Panc1 (cell line): Measurements from ENCODE around the gene SPOCK1. TPM values are rescaled to one million over a fixed set of nuclear protein-coding genes. Genes with fewer than 3 reads are reported as not detected.

Experiments
- ATAC-seq: fragments of 200-7000 bp; cut with Tn5 transposase; 2 replicates; pipeline ENCODE4 v1.9.1; 2020; ENCODE audit warnings: mild to moderate bottlenecking, moderate library complexity
- BruUV-seq: library from RNA; stranded (reverse); fragments of 400-500 nt; replicated peaks from 2 replicates; lab custom pipeline; 2021; lab: Mats Ljungman, UMichigan
- CTCF ChIA-PET: fragments of 300-600 bp; sonication (Branson Sonifier 250); formaldehyde crosslinking; loops from one replicate; lab custom pipeline; 2022; ENCODE audit warnings: antibody characterized with exemption; lab: Charles Lee
- POLR2A ChIA-PET: fragments of 300-600 bp; sonication (Branson Sonifier 250); formaldehyde crosslinking; loops from one replicate; lab custom pipeline; 2022; ENCODE audit warnings: antibody characterized with exemption; lab: Charles Lee
- DNase-seq: peaks from one replicate; pipeline ENCODE4 v3.0.0-alpha.2; 2010; ENCODE audit warnings: low read depth, low spot score
- H3K27ac ChIP-seq: 2 replicates; pipeline ENCODE4 v1.5.1; 2011; ENCODE audit warnings: mild to moderate bottlenecking, low read length, inconsistent platforms
- H3K27me3 ChIP-seq: fragments of 200-500 bp; sonication (Bioruptor generic); 2 replicates; pipeline ENCODE4 v1.6.0; 2014; ENCODE audit warnings: low read length, inconsistent platforms; ENCODE audit not compliant: control insufficient read depth, insufficient read depth
- H3K36me3 ChIP-seq: fragments of 200-500 bp; sonication (Bioruptor generic); 2 replicates; pipeline ENCODE4 v1.5.1; 2014; ENCODE audit warnings: inconsistent platforms, mild to moderate bottlenecking, low read length, moderate library complexity; ENCODE audit not compliant: control insufficient read depth, insufficient read depth
- H3K4me1 ChIP-seq: 2 replicates; pipeline ENCODE4 v1.5.1; 2011; ENCODE audit warnings: inconsistent platforms, mild to moderate bottlenecking, low read length, moderate library complexity; ENCODE audit not compliant: control insufficient read depth, insufficient read depth
- H3K4me3 ChIP-seq, 2 experiments: 2 replicates each; pipeline ENCODE4 v1.5.1; 2011 to 2012; ENCODE audit warnings: low read depth in 2 of 2, low read length in 2 of 2, mild to moderate bottlenecking in 2 of 2, inconsistent platforms in 1 of 2, moderate library complexity in 1 of 2
- H3K9me3 ChIP-seq: fragments of 200-500 bp; sonication (Bioruptor generic); 2 replicates; pipeline ENCODE4 v1.5.1; 2014; ENCODE audit warnings: low read depth, mild to moderate bottlenecking, inconsistent platforms, low read length, moderate library complexity; ENCODE audit not compliant: control insufficient read depth, insufficient read depth
- CTCF ChIP-seq: fragments of 450-650 bp; IDR thresholded peaks from 2 replicates; pipeline ENCODE4 v1.5.1; 2017; ENCODE audit warnings: mild to moderate bottlenecking
- POLR2AphosphoS5 ChIP-seq: IDR thresholded peaks from 2 replicates; pipeline ENCODE4 v1.6.1; 2012; ENCODE audit warnings: mild to moderate bottlenecking, low read depth, low read length, moderate library complexity
- REST ChIP-seq, 2 experiments: IDR thresholded peaks; 2 replicates each; pipeline ENCODE4 v1.6.1; 2011 to 2012; ENCODE audit warnings: low read depth in 2 of 2, control low read depth in 1 of 2, low read length in 1 of 2, mild to moderate bottlenecking in 1 of 2, moderate library complexity in 1 of 2; ENCODE audit not compliant: insufficient read depth in 1 of 2
- SIN3A ChIP-seq: IDR thresholded peaks from 2 replicates; pipeline ENCODE4 v1.6.1; 2012; ENCODE audit warnings: low read depth, mild to moderate bottlenecking, low read length, moderate library complexity, borderline replicate concordance; ENCODE audit not compliant: insufficient read depth
- TCF7L2 ChIP-seq: IDR thresholded peaks from 2 replicates; pipeline ENCODE4 v1.6.1; 2011; ENCODE audit warnings: mild to moderate bottlenecking, low read depth, low read length, inconsistent platforms
- in situ Hi-C: cut with HindIII; loops from 2 replicates; pipeline ENCODE4 v1.10.0; 2016; ENCODE audit warnings: low sequenced_read_pairs, low pct_unique_long_range_greater_than_20kb
- intact Hi-C: fragments of 100-400 bp; cut with micrococcal nuclease; formaldehyde crosslinking; loops from one replicate; pipeline ENCODE4 v1.10.0; 2022; ENCODE audit not compliant: unreplicated experiment
- total RNA-seq: library from RNA; stranded (reverse); gene quantifications from one replicate; pipeline ENCODE4 v1.2.1, GENCODE V29; 2021; ENCODE audit not compliant: unreplicated experiment

SPOCK1 gene
- total RNA-seq, 1 experiment from 2014 or later, result 15.6 TPM

- no peaks in the 10 kb centered on the region; the same call in 1 of the 2 replicates for H3K27me3 ChIP-seq
- ChIA-PET POLR2A (no interaction called here), CTCF (no interaction called here)
- BruUV-seq, result no TSS peak
- in situ Hi-C loops (no loop called here), intact Hi-C loops (no loop called here)
- no peak for TF ChIP-seq POLR2AphosphoS5
- no peak for TF ChIP-seq REST (IDR thresholded peaks at IDR 0.05; ENCODE audit: insufficient read depth in 1 of 2, low read depth in 2 of 2, low read length in 1 of 2)
- TF ChIP-seq TCF7L2, result no peak
- no peak for TF ChIP-seq SIN3A
- TF ChIP-seq CTCF, result no peak
- DNase-seq (no peak), ATAC-seq (no peak)
- no peak overlapping the region for H3K4me3 ChIP-seq
- H3K4me1 ChIP-seq, result no peaks in the 10 kb centered on the region
- H3K9me3 ChIP-seq, result no peaks in the 10 kb centered on the region
- H3K27ac ChIP-seq, result no peak overlapping the region
- no peaks in the 10 kb centered on the region for H3K36me3 ChIP-seq
These were observed 53.0 kb downstream of the SPOCK1 start for GRCh38 chr5:137446151-137446550.

- no peaks in the 10 kb centered on the region for H3K36me3 ChIP-seq
- POLR2A ChIA-PET, result no interaction called here
- H3K4me1 ChIP-seq, result no peaks in the 10 kb centered on the region
- DNase-seq (no peak), ATAC-seq (no peak)
- BruUV-seq, result no TSS peak
- H3K27ac ChIP-seq, result no peak overlapping the region
- TF ChIP-seq SIN3A (no peak), REST (IDR thresholded peaks at IDR 0.05; ENCODE audit: insufficient read depth in 1 of 2, low read depth in 2 of 2, low read length in 1 of 2) (no peak), CTCF (no peak), POLR2AphosphoS5 (no peak), TCF7L2 (no peak)
- H3K4me3 ChIP-seq, result no peak overlapping the region
- no peaks in the 10 kb centered on the region for H3K27me3 ChIP-seq
- H3K9me3 ChIP-seq, result no peaks in the 10 kb centered on the region
- intact Hi-C loops (no loop called here), in situ Hi-C loops (no loop called here)
- CTCF ChIA-PET, result no interaction called here
These were observed 56.5 kb downstream of the SPOCK1 start for GRCh38 chr5:137442660-137443059.
